Activated naive CD4-positive, alpha-beta T cell (primary cell): ENCODE measurements around the gene EFCAB6.

Source experiments
- DNase-seq, 4 experiments: peaks; one replicate each; lab custom pipeline; 2025; lab: John Stamatoyannopoulos, UW

Gene EFCAB6

DNA sequence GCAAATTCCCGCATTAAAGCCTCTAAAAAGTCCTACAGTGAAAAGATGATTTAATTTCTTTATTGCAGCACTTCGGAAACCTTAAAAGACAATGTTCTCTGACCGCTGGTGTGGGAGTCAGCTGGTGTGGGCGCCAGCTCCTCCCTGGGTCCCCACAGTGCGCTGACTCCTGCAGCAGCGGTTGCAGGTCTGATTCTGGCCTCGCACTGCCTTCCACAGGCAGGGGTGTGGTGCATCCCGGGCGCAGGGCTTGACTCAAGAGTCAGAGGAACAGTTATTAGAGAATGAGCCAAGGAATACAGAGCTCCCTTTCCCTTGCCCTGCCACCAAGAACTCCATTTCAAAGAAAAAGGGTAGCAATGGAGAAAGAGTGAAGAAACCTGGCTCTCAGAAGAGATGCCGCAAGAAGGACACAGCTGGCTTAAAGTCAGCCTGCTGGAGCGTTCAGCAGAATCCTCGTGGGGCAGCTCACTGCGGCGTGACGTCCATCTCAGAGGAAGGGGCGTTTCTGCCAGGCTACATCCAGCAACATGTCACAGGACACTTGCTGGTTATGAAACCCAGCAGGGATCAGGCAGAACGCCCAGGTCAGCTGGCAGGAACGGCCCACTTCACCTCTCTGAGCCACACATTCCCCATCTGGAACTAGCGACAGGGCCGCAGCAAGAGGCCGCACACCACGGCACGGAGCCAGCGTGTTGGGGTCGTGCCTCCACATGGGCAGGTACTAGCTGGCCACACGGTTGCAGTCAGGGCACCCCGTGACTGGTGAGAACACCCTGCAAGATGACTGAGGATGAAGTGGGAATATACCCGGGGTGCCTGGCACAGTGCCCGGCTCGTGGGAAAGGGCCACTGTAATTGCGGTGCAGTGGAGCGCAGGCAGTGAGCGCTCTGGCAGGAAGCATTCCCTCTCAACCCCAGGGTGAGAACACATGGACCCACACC is 18.1 kb upstream of the EFCAB6 start:
- DNase-seq = no peak

DNA sequence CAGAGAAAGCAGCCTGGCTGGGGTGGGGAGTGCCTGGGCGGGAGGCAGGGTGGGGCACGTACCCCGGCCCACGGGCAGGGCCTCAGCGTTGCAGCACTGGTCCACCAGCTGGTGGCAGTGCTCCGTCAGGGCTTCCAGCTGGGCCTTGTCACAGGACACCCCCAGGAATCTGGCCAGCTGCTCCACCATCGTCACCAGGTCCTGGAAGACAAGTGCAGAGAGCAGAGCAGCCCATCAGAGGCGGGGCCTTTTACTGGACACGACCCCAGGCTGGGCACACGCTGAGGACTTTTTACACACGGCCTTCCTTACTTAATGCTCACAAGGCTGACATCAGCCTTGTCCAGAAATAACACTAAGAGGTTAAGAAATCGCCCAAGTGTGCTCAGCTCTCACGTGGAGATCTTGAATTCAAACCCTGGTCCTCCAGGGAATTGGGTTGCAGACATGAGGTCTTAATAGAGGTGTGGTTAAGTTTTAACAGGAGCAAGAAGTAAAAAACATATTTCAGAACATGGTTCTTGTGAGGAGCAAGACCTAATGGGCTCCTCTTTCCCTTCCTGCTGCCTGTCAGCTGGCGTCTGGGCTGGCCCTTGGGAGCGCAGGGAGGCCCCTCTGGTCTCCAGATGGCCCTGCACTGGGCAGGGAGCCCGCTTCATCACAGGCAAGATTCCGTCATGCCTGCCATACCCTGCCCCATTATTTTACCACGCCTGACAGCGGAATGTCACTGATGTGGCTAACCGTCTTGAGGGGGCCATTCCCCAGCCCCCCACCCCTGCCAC is 17.1 kb upstream of the EFCAB6 start:
- DNase-seq = no peak

GRCh38 chr22:43828725-43828997 is 16.6 kb upstream of the EFCAB6 start:
- DNase-seq = no peak

DNA sequence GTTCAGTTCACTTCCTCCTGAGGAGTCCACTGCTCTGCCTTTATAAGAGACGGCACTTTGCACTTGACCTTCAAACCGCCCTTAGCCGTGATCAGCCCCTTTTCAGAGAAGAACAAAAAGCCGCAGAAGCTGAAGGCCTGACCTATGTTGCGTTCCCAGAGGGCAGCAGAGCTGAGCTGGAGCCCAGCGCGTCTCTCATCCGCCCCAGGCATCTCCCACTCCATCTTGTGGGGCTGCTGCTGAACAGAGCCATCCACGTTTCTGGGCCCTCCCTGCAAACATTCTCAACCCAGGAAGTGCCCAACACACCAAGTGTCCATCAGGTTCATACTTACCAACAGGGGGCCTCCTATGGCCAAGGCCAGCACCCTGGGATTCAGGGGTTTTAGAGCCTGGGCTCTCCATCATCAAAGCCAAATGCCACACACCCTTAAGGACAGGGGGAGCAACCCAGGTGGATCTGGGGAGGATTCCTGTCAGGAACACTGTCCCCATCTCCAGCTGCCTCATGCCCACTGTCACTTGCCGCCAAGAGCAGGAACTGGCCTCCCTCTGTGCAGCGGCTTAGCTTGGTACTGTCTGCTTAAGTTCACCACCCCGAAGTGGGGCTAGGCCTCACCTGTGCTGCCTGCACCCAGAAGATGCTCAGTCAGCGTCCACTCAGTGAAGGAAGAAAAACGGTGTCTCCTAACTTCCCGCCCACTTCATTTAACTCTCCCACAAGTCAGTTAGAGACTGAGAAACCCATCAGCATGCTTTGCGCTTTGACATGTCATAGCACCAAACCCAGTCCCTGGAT is 16.0 kb upstream of the EFCAB6 start:
- no peak for DNase-seq

DNA sequence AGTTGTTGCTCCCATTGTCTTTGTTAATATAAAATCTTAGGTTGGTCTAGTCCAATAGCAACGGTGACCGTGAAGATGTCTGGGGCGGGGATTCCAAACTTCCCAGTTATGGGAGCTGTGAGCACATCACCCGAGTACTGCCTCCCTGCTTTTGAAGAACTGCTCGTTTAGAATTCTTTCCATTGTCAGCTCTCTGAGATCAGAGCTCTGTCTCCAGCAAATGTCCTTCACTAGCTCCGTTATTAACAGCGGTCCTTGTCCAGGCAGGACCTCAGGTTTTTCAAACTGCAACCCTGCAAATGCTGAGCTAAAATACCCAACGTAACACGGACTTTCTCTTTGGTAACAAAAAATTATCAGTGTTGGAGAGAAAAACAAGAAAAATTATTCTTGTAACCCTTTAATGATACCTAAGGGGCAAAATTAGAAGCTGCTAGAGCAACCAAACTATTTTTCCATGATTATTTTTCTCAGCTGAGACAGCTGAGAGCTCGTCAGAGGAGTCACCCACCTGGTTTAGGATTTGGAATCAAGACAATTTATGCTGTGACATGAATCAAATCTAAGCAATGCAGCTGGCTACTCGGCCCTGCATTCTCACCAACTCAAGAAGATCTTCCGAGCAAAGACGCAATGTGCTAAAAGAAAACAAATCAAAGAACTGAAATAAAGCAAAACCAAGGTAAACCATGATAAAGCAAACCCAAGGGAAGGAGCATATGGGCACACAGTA is 15.1 kb upstream of the EFCAB6 start:
- DNase-seq = no peak

DNA sequence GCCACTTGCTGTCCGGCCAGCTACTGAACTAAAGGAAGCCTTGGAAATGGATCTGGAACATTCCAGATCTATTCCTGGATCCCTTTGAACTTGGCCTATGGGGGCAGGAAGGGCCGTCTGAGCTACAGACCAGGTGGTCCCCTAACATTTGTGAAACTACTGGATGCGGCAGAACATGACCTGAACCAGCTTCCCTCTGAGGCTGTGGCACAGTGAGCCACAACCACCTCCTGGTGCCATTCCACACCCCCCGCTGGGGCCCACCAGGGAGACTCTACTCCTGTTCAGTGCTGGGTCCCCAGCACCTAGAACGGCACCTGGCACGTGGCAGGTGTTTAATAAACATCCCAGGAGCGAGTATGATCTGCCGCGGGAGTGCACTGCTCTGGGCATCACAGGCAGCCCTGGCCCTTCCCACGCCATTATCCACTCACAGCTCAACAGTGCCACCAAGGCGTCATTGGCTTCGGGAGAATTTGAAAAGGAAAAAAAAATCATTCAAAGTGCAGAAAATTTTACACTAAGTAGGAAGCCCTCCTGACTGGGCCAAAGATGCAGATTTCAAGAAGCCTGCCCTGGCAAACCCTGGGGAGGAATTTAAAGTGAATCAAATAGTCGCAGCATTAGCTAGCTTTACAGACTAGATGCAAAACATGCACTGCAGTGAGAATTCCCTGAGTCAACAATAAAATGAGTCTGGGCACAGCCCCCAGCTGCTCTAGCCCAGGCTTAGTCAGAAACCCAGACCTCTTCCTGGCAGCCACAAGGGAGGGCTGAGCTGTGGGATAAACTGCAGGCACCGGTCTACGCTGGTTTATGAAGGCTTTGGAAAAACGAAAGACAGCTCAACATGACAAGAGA is 14.3 kb upstream of the EFCAB6 start:
- no peak for DNase-seq

DNA sequence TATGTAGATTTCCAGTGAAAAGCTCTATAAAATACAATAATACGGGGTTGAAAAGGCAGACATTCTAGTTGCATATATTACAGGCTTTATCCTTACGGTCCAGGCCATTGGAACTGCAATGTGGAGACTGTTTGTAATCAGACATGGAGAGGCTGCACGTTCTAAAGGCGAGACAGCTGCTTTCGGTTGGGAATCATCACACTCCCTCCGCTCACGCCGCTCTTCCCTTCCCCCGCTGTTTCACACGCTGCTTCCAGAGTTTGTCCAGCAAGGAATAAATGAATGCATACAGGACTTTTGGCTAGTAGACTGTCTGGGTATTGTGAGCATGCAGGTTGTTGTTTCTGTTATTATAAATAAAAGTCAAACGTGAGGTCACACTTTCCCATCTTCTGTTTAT is 13.5 kb upstream of the EFCAB6 start:
- no peak for DNase-seq

DNA sequence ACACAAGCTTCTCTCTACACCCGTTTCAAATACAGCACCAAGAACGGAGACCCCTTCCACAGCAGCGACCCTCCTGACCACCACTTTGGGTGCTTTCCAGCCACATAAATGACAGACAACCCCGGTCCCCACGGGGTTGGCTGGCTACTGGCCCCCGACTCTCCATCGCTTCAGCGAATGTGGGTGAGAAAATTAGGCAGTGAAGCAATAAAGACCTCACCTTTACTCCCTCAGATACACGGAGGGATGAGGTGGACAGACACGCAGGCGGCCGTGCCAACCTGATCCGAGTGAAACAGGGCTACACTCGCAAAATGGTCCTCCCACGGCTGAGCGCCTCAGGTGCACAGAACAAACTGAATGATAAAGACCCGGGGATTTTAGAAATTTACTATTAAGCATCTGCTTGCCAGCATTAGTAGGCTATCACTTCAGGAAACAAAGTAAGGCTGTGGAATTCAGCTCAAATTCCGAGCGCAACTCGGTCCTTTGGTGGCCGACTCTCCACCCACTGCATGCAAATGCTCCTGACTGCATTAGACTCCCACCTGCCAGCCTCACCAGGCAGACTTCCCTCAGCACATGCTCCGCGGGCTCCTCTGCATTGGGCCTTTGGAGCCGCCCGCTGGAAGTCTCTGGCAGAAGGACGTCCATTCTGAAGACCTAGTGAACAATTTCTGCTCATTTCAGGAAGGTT is 12.8 kb upstream of the EFCAB6 start:
- no peak for DNase-seq

GRCh38 chr22:43823911-43824665 is 12.0 kb upstream of the EFCAB6 start:
- no peak for DNase-seq

DNA sequence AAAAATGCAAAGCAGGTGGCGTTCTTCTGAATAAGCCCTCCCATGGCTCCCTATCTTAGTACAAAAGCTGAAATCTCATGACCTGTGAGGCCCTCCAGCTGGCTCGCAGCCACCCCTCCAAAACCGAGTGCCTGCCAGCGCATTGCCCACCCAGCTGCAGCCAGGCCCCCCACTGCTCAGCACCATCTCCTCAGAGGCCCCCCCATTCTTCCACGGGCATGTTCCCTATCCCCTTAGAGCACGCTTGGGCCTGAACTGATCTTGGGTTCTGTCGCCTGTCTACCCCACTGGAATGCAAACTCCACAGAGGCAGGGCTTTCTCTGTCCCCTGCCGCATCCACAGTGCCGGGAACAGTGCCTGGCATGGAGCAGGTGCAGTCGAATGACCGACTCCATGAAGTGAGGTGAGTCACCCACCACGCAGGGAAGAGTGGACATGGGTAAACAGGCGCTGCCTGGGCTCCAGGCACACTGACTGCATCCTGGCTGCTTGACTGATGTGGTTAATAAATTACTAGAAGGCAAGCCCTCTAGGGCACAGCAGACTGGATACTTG is 11.3 kb upstream of the EFCAB6 start:
- DNase-seq = no peak

GRCh38 chr22:43821606-43822425 is 9.7 kb upstream of the EFCAB6 start:
- no peak for DNase-seq

DNA sequence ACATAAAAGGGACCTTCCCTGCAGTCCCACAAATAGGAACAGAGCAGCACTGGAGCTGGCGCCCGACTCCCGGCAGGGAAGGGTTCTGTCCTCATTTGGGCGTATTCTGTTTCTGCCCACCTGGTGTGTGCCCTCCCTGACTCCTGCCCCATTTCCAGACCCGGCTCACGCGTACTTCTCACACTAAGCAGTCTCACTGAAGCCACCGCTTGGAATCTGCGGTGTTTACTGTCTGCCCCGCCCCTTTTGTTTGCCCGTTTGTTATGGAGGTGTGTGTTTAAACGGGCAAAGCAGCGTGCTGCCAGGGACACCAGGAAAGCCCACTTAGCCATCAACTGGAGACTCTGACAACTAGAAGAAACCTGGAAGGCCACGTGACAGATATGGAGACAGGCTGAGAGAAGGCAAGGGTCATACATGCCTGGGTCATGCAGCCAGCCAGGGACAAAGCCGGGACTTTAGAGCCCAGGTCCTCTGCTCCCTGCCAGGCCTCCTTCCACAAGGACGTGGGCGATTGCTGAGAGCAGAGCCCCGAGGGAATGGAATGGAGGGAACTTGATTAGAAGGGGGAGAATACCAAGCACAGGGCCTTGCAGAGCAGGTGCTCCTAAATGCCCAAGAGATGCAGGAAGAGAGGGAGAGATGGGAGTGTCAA is 8.7 kb upstream of the EFCAB6 start:
- no peak for DNase-seq

DNA sequence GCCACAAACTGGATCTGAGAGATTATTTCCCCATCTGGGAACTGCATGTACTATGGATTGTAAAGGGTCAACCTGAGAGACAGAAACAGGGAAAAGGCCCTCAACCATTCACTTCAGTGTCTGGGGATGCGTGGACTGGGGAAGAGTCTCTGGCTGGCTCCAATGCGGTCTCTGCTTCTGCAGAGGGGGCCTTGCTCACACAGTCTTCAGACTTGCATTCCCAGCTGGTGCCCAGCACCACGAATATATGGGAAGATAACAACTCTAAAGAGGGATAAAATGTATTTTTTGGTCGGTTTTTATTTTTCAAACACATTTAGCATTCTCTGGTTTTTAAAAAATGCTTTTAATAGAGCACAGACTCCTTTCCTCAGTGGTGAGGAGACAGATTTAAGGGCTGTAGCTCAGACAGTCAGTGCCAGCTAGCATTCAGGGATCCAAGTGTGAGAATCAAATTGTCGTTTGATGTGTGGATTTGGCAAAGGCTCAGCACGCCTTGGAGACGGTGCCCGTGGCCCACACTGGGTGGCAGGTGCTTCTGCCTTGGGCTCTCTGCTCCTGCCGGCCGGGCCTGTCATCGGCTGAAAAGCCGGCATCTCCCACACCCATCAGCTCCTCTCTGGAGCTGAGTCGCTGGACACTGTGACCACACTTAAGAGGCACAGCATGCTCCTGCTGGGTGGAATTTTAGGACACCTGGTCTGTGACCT is 8.0 kb upstream of the EFCAB6 start:
- no peak for DNase-seq

GRCh38 chr22:43819421-43819921 is 7.4 kb upstream of the EFCAB6 start:
- no peak for DNase-seq

GRCh38 chr22:43818981-43819380 is 6.9 kb upstream of the EFCAB6 start:
- no peak for DNase-seq

GRCh38 chr22:43817402-43817801 is 5.3 kb upstream of the EFCAB6 start:
- no peak for DNase-seq

- no peak for DNase-seq
Measured at GRCh38 chr22:43814264-43814663, 2.2 kb upstream of the EFCAB6 start.
